ES-I3 (cell line): ENCODE measurements around the gene CLOCK.

Experiments
- H3K36me3 ChIP-seq: 2 replicates; pipeline ENCODE4 v1.6.1; 2013; ENCODE audit warnings: mild to moderate bottlenecking, low read length, control low read depth, moderate library complexity; ENCODE audit not compliant: insufficient read depth
- H3K4me1 ChIP-seq: 2 replicates; pipeline ENCODE4 v1.6.1; 2013; ENCODE audit warnings: mild to moderate bottlenecking, control low read depth, low read length; ENCODE audit not compliant: insufficient read depth
- H3K9ac ChIP-seq: 2 replicates; pipeline ENCODE4 v1.6.1; 2013; ENCODE audit warnings: low read depth, mild to moderate bottlenecking, low read length, moderate library complexity
- H3K9me3 ChIP-seq: 2 replicates; pipeline ENCODE4 v1.6.1; 2013; ENCODE audit warnings: mild to moderate bottlenecking, low read length, moderate library complexity; ENCODE audit not compliant: control insufficient read depth, insufficient read depth

CLOCK gene

DNA sequence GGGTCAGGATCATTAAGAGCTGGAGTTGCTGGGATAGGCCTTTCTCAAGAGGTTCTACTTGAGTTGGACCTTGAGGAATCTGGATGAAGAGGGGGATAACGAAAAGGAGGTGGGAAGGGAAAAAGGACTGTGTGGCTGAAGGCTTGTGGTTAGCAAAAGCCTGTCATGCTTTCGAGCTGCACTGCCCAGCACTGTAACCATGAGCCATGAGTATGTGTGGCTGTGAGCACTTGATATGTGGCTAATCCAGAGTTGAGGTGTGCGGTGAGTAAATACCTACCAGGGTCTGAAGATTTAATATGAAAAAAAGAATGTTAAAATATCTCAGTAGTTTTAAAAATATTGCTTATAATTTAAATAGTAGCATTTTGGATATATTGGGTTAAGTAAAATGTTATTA, 139.6 kb downstream of the CLOCK start:
- H3K9me3 ChIP-seq, result no peaks in the 10 kb centered on the region
- peaks cover 21% of the 10 kb centered on the region for H3K36me3 ChIP-seq
- no peaks in the 10 kb centered on the region; the same call in 1 of the 2 replicates for H3K4me1 ChIP-seq
- no peak overlapping the region for H3K9ac ChIP-seq

DNA sequence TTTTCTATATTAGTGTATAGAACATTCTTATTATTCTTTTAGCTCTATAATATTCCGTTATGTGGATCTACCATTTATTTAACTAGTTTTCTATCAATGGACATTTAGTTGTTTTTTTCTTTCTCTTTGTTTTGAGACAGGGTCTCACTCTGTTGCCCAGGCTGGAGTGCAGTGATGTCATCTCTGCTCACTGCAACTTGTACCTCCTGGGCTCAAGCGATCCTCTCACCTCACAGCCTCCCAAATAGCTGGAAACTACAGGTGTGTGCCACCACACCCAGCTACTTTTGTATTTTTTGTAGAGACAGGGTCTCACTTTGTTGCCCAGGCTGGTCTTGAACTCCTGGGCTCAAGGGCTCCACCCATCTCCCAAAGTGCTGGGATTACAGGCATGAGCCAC, 140.2 kb downstream of the CLOCK start:
- peaks cover 21% of the 10 kb centered on the region for H3K36me3 ChIP-seq

DNA sequence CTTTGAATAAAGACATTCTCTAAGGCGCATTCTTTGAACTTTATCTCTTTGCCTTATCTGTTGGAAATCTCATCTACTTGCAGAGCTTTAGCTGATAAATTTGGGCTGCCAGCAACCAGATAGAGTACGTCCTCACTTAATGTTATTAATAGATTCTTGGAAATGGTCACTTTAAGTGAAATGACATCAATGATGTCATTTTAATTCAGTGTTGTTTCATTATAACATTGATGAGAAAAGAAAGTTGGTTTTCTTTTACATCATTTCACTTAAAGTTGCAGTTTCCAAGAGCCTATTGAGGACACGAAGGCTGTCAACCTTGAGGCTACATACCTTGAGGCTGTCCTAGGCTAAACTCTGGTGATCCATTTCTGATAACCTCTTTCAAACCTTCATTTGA, 141.6 kb downstream of the CLOCK start:
- no peaks in the 10 kb centered on the region; the same call in 1 of the 2 replicates for H3K4me1 ChIP-seq
- H3K9ac ChIP-seq, result no peak overlapping the region
- no peaks in the 10 kb centered on the region for H3K9me3 ChIP-seq
- H3K36me3 ChIP-seq, result peaks cover 18% of the 10 kb centered on the region

More for the DNA sequence above, 140.2 kb downstream of the CLOCK start:
- H3K9ac ChIP-seq, result no peak overlapping the region
- H3K9me3 ChIP-seq, result no peaks in the 10 kb centered on the region
- H3K4me1 ChIP-seq, result no peaks in the 10 kb centered on the region; the same call in 1 of the 2 replicates

DNA sequence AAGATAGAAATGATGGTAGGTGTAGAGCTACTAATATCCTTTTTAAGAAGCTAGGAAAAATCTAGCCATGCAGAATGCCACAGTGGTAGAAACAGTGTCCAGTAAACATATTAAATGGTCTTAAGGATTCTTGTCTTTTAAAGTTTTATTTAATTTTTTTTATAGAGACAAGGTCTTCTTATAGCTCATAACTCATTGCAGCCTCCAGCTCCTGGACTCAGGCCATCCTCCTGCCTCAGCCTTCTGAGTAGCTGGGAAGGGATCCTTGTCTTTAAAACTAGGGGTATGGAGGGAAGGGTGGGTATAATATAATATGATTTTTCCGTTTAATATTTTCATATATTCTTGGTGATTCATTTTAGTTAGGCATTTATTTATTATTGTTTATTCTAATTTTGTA, 147.1 kb downstream of the CLOCK start:
- H3K4me1 ChIP-seq, result no peaks in the 10 kb centered on the region
- H3K9ac ChIP-seq, result no peak overlapping the region
- H3K9me3 ChIP-seq, result no peaks in the 10 kb centered on the region
- peaks cover 7% of the 10 kb centered on the region for H3K36me3 ChIP-seq

DNA sequence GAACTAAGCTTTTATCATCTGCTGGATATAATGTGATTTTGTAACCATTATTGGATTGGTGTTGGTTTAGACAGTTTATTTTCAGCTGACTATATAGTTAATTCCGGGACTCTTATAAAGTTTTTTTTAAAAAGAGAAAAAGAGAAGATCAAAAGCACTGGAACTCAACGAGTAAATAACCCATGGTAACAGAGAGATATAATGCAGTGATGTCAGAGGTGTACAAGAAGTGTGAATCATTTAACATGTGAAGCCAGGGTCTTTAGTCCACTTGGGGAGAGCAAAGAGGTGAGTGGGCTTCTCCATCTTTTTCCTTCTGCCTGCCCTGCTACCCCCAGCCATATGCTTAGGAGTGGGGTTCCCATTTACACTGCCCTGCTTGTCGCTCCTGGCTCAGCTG, 147.7 kb downstream of the CLOCK start:
- Histone ChIP-seq H3K36me3 (peaks cover 7% of the 10 kb centered on the region), H3K9me3 (no peaks in the 10 kb centered on the region), H3K4me1 (no peaks in the 10 kb centered on the region), H3K9ac (no peak overlapping the region; the same call in 1 of the 2 replicates)

DNA sequence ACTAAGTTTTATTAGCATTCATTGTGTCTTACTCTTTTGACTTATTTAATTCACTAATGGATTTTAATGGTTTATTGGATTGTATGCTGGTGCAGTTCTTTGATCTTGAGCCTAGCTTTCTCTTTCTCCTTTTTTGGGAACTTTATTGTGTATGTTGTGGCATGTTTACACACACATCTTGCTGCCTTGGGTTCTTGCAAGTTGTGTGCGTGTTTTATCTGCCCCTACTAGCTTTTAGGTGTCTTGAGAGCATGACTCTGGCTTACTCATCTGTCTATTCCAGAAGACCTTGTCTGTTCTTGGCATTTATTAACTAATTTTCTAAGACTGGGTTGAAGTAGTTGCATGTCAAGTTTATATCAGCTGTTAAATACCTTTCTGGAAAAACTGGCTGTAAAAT, 148.2 kb downstream of the CLOCK start:
- Histone ChIP-seq H3K36me3 (peaks cover 3% of the 10 kb centered on the region), H3K9ac (peak overlapping the region; percentile 93; the same call in 1 of the 2 replicates), H3K9me3 (no peaks in the 10 kb centered on the region)

DNA sequence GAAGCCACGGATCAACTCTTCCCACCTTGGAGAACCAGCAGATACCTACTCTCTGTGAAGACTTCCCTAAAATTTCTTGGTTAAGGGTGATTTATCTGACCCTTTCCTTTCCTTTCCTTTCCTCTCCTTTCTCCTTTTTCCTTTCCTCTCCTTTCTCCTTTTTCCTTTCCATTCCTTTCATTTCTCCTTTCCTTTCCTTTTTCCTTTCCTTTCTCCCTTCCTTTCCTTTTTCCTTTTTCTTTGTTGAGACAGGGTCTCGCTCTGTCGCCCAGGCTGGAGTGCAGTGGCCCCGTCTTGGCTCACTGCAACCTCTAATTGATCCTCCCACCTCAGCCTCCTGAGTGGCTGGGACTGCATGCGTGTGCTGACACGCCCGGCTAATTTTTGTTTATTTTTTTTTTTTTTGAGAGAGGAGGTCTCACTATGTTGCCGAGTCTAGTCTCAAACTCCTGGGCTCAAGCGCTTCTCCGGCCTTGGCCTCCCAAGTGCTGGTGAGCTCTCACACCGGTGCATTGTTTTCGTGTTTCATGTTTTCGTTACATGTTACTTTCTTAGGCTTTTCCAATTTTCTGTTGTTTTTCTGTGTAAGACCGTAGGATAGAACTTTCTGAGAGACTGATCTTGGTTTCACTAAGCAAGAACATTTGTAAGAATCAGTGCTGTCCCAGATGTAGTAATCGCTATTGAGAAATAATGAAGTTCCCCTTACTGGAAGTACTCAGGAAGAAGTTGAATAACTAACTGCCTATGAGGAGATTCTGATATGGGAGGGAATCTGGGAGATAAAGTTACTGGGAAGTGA, 149.0 kb downstream of the CLOCK start:
- Histone ChIP-seq H3K36me3 (no peaks in the 10 kb centered on the region), H3K9ac (peak overlapping the region; percentile 93), H3K9me3 (no peaks in the 10 kb centered on the region), H3K4me1 (no peaks in the 10 kb centered on the region)

More for the DNA sequence above, 148.2 kb downstream of the CLOCK start:
- no peaks in the 10 kb centered on the region for H3K4me1 ChIP-seq

DNA sequence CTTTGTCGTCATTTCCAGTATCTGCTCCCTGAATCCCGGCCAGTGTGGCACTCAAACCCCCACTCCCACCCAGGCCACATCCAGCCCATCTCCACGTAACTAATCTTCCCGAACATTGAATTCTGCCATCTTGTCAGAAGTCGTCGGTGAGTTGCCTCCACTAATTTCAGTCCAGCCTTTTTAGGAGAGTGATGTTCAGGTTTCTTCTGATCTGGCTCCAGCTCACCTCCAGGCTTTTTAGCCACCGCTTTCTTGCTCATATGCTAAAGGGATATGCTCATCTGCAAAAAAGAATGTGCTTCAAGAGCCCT, 149.6 kb downstream of the CLOCK start:
- no peaks in the 10 kb centered on the region for H3K36me3 ChIP-seq

DNA sequence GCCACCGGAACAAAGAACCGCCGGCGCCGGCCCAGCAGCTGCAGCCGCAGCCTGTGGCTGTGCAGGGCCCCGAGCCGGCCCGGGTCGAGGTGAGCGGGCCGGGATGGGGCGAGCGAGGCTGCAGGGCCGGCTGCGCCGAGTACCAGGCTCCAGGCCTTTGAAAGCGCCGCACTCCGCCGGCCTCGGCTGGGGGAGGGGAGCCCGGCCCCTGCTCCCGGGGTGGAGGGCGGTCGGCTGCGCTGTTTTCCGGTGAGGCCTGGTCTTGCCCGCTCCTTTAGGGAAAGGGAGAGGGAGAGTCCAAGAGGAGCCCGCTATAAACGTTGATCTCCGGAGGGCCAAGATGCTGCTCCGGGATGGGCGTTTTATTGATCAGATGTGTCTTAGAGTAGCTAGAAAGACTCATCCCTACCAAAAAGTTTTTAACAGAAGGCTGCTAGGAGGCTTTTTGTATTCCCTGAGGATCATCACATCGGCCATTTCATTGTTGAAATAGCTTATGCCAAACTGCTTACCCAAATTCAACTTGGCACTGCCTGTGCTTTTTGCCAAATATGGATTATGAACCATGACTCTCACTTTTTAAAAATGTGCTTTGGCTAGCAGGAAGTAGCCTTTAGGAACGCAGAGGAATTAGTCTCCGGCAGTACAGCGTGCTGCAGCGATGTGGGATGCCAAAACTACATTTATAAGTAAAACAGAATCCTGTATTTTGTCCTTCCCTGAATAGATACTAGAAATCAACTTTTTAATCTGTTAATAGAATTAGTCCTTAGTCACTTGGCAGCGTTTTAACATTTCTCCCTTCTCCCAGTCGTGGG, 150.2 kb downstream of the CLOCK start:
- H3K9me3 ChIP-seq, result no peaks in the 10 kb centered on the region
- H3K36me3 ChIP-seq, result no peaks in the 10 kb centered on the region
- H3K9ac ChIP-seq, result peak overlapping the region; percentile 93
- H3K4me1 ChIP-seq, result no peaks in the 10 kb centered on the region

More for the DNA sequence above, 149.6 kb downstream of the CLOCK start:
- Histone ChIP-seq H3K9ac (peak overlapping the region; percentile 93), H3K9me3 (no peaks in the 10 kb centered on the region), H3K4me1 (no peaks in the 10 kb centered on the region)

DNA sequence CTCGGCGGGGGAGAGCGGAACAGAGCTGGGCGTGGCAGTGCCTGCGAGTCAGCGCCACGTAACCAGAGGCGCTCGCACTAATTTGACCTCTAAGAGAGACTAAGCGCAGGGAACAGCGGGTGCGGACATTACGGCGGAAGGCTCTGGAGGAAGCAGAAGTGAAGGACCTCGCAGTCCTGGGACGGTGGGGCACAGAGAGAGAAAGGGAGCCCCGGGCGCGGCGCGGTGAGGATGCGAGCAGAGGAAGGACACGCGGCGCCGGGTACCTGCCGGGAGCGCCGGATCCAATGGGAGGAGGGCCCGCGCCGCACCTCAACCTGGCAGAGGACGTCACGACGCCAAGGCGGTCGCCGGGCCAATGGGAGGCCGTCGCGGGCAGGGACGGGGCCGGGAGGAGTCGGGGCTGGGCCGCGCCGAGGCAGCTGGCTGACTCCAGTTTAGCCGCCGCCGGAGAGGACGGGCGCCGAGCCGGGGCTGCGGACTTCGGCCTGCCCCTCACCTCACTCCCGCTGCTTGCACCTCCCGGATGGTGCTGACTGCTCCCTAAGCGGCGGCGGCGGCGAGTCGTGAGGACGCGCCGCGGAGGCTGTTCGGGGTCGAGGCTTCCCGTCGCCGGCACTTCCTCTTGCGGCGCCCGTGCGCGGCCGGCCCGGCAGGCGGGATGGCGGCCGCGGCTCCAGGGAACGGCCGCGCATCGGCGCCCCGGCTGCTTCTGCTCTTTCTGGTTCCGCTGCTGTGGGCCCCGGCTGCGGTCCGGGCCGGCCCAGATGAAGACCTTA, 151.0 kb downstream of the CLOCK start, which contains the start of gene TMEM165:
TSS of gene TMEM165 (plus strand) at position 429 of the 779 bp plus-strand sequence. CDS start at position 662, 233 bp downstream.
- Histone ChIP-seq H3K9ac (peak within 1 kb of the TSS; percentile 93), H3K36me3 (no peaks in the 10 kb centered on the region), H3K9me3 (no peaks in the 10 kb centered on the region), H3K4me1 (no peaks in the 10 kb centered on the region)

DNA sequence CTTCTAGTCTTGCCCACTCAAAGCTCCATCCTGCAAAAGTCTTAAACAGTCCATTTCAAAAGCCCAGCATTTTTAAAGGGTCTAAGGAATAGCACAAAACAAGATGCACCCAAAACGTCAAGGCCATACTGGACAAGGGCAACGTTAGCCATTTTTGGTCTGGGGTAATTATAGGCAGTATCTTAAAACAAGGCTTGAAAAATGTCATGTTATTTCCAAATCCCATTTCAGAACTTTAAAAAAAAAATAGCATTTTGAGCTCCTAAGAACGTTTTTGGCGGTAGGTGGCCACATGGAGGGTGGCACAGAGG, 151.5 kb downstream of the CLOCK start:
- Histone ChIP-seq H3K36me3 (no peaks in the 10 kb centered on the region), H3K9me3 (no peaks in the 10 kb centered on the region), H3K9ac (peak overlapping the region; percentile 93), H3K4me1 (no peaks in the 10 kb centered on the region)

DNA sequence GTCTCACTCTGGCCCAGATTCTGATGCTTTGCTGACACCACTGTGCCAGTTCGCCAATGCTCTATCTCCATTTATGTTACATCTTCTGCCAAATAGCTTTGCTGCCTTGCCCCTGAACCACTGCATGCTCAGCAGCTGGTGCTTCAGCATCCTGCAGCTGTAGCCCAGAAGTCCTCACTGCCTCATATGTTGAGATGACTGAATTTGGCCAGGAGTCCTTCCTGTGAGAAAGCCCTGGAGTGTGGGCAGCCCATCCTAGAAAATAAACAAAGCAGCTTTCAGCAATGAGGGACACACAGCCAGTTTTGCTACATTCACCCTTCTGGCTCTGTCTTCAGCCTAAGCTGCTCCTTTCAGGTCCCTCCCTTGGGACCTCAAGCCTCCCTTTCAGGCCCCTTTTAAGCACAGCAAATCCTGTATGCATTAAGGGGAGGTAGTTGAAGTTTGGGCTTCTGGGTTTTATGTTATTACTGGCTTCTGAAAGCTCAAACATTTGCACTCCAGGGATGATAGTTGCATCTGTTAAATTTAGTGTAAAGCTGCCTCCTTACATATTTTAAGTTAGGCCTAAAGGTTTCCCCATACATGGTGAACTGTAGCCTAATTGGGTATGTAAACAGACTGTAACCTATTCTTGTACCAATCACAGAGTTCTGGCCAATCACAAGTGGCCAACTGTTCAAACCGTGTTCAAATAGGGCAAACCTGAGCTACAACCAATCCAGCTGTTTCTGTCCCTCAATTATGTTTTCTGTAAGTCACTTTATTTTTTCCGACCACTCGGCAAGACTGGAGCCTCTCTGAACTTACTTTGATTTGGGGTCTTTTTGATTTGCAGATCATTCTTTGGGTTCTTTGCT, 153.0 kb downstream of the CLOCK start:
- Histone ChIP-seq H3K4me1 (no peaks in the 10 kb centered on the region), H3K36me3 (no peaks in the 10 kb centered on the region), H3K9ac (no peak overlapping the region), H3K9me3 (no peaks in the 10 kb centered on the region)

DNA sequence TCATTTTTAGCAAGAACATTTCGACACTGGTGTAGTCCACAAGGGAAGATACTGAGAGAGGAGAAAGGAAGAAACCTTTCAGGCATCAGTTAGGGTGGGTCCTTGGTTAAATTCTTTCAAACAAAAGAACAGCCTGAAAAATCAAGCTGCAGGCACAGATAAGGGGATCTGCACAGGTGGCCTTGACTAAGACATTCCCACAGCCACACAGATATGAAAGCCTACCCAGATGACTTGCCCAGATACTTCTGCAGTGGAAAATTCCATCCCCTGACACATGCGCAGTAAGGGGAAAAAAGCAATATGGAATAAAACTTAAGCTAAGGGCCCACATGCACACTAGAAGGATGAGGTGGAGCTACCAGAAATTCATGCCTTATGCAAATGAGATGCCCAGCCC, 159.9 kb downstream of the CLOCK start:
- H3K36me3 ChIP-seq, result no peaks in the 10 kb centered on the region
- H3K9ac ChIP-seq, result no peak overlapping the region
- no peaks in the 10 kb centered on the region for H3K9me3 ChIP-seq
- no peaks in the 10 kb centered on the region for H3K4me1 ChIP-seq

DNA sequence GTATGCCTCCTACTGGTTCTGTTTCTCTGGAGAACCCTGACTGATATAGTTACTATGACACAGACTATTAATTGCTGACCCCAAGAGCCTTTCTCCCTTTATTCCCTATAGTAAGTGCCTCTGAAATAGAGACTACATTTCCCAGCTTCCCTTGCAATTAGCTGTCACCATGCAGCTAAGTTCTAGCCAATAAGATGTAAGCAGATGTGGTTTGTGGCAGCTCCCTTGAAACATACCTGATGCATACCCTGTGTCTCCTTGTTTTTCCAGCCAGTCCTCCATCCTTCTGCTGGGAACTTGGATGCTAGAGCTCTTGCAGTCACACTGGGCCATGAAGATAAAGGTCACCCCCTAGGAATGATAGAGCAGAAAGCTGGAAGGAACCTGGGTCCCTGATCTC, 160.6 kb downstream of the CLOCK start:
- H3K36me3 ChIP-seq, result no peaks in the 10 kb centered on the region
- H3K9me3 ChIP-seq, result no peaks in the 10 kb centered on the region
- no peak overlapping the region for H3K9ac ChIP-seq
- no peaks in the 10 kb centered on the region for H3K4me1 ChIP-seq
